BE2C (cell line): Measurements from ENCODE around the gene RNF103.

Experiments
- DNase-seq: peaks from one replicate; pipeline ENCODE4 v3.0.0-alpha.2; 2020
- H3K27me3 ChIP-seq: fragments of 250-450 bp; sonication (Bioruptor Pico); 2 replicates; pipeline ENCODE4 v1.5.1; 2020; ENCODE audit warnings: mild to moderate bottlenecking
- H3K36me3 ChIP-seq: fragments of 250-450 bp; sonication (Bioruptor Pico); 2 replicates; pipeline ENCODE4 v1.5.1; 2020; ENCODE audit warnings: mild to moderate bottlenecking
- H3K4me1 ChIP-seq: fragments of 250-450 bp; sonication (Bioruptor Pico); 2 replicates; pipeline ENCODE4 v1.5.1; 2020
- H3K4me3 ChIP-seq: 2 replicates; pipeline ENCODE4 v1.5.1; 2011; ENCODE audit warnings: low read depth, low read length
- H3K9me3 ChIP-seq: fragments of 250-450 bp; sonication (Bioruptor Pico); 2 replicates; pipeline ENCODE4 v1.5.1; 2020
- TF ChIP-seq, protein P1 (sequence below): IDR thresholded peaks from 2 replicates; pipeline ENCODE4 v1.5.1; 2012; ENCODE audit warnings: mild to moderate bottlenecking, low read depth, low read length

RNF103 gene

GRCh38 chr2:86556508-86556907, 67.2 kb downstream of the RNF103 start:
- no peaks in the 10 kb centered on the region for H3K36me3 ChIP-seq
- TF ChIP-seq, protein P1, sequence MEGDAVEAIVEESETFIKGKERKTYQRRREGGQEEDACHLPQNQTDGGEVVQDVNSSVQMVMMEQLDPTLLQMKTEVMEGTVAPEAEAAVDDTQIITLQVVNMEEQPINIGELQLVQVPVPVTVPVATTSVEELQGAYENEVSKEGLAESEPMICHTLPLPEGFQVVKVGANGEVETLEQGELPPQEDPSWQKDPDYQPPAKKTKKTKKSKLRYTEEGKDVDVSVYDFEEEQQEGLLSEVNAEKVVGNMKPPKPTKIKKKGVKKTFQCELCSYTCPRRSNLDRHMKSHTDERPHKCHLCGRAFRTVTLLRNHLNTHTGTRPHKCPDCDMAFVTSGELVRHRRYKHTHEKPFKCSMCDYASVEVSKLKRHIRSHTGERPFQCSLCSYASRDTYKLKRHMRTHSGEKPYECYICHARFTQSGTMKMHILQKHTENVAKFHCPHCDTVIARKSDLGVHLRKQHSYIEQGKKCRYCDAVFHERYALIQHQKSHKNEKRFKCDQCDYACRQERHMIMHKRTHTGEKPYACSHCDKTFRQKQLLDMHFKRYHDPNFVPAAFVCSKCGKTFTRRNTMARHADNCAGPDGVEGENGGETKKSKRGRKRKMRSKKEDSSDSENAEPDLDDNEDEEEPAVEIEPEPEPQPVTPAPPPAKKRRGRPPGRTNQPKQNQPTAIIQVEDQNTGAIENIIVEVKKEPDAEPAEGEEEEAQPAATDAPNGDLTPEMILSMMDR = no peak
- H3K9me3 ChIP-seq = no peaks in the 10 kb centered on the region
- no peak for DNase-seq
- H3K4me1 ChIP-seq = no peaks in the 10 kb centered on the region
- H3K27me3 ChIP-seq = no peaks in the 10 kb centered on the region
- no peak overlapping the region for H3K4me3 ChIP-seq
